GM12878 (cell line): Measurements from ENCODE around the gene BCL2.

Experiments
- EP300 ChIP-seq, 2 experiments: fragments of 150-350 bp in 1 of 2; IDR thresholded peaks; 2 replicates each; pipeline ENCODE4 v1.6.1; 2011 to 2012; ENCODE audit warnings: low read depth in 2 of 2, low read length in 2 of 2, borderline replicate concordance in 1 of 2, improper control_type of control experiment in 1 of 2, inconsistent platforms in 1 of 2; ENCODE audit not compliant: control insufficient read depth in 1 of 2
- ZNF384 ChIP-seq: IDR thresholded peaks from 2 replicates; pipeline ENCODE4 v1.6.1; 2012; ENCODE audit warnings: low read depth, mild to moderate bottlenecking, low read length, improper control_type of control experiment, borderline replicate concordance
- TF ChIP-seq, protein P1 (sequence below): fragments of 450-650 bp; formaldehyde crosslinking; IDR thresholded peaks from 2 replicates; pipeline ENCODE4 v1.4.0; 2020; ENCODE audit warnings: mild to moderate bottlenecking, moderate library complexity

GRCh38 chr18:63158012-63158631, 161.4 kb downstream of the BCL2 start:
- TF ChIP-seq, protein P1, sequence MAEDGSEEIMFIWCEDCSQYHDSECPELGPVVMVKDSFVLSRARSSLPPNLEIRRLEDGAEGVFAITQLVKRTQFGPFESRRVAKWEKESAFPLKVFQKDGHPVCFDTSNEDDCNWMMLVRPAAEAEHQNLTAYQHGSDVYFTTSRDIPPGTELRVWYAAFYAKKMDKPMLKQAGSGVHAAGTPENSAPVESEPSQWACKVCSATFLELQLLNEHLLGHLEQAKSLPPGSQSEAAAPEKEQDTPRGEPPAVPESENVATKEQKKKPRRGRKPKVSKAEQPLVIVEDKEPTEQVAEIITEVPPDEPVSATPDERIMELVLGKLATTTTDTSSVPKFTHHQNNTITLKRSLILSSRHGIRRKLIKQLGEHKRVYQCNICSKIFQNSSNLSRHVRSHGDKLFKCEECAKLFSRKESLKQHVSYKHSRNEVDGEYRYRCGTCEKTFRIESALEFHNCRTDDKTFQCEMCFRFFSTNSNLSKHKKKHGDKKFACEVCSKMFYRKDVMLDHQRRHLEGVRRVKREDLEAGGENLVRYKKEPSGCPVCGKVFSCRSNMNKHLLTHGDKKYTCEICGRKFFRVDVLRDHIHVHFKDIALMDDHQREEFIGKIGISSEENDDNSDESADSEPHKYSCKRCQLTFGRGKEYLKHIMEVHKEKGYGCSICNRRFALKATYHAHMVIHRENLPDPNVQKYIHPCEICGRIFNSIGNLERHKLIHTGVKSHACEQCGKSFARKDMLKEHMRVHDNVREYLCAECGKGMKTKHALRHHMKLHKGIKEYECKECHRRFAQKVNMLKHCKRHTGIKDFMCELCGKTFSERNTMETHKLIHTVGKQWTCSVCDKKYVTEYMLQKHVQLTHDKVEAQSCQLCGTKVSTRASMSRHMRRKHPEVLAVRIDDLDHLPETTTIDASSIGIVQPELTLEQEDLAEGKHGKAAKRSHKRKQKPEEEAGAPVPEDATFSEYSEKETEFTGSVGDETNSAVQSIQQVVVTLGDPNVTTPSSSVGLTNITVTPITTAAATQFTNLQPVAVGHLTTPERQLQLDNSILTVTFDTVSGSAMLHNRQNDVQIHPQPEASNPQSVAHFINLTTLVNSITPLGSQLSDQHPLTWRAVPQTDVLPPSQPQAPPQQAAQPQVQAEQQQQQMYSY (CRISPR knock-in tag), result no peak
- no peak for TF ChIP-seq ZNF384
- TF ChIP-seq EP300 (IDR thresholded peaks at IDR 0.05; ENCODE audit: borderline replicate concordance in 1 of 2, control insufficient read depth in 1 of 2, low read depth in 2 of 2, low read length in 2 of 2), result no peak; a peak in 1 of 4 replicates
